ENCODE measurements around the gene PLCB2.

Gene PLCB2

DNA sequence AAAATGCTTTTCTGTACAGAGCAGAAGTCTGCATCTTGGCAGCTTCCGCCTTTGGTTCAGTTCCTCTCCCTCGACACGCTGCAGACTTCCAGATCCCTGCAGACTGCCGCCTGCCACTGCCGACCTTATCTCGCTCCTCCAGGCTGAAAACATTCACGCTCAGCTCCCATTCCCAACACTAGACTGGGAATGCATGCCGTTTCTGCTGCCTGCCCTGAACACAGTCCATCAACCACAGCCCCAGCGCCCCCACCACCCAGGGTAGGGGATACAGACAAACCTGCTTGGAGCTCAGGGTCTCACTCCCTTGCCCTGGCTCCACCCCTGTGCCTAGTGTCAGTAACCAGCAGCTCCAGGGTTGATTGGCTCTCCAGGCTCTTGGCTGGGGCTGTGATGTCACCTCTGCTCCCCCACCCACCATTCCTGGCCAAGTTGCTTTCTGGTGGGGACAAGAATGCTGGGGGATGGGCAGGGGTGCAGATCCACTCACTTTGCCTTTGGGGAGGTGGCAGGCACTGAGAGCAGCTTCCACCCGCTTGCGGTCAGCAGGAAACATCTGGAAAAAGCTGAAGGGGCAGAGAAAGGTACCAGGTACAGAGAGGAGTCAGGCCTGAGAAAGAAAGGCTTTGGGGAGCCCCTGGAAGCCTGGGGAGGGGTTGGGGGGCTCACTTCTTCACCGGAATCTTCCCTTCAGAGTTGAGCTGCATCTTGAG, 6.1 kb downstream of the PLCB2 start:
- DNase-seq, result no peak

- no peak for DNase-seq
These were observed 7.0 kb downstream of the PLCB2 start for GRCh38 chr15:40300771-40301170.

DNA sequence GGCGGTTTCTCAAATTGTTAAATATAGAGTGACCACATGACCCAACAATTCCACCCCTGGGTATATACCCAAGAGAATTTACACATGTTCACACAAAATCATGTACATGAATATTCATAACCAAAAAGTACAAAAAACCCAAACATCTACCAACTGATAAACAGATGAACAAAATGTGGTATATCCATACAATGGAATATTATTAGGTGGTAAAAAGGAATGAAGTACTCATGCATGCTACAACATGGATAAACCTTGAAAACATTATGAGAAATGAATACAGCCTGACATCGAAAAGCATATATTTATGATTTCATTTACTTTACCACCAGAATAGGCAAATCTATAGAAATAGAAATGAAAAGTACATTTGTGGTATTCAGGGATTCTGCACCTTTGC, 7.4 kb downstream of the PLCB2 start:
- no peak for DNase-seq

GRCh38 chr15:40298216-40298935, 9.4 kb downstream of the PLCB2 start:
- no peak for DNase-seq

DNA sequence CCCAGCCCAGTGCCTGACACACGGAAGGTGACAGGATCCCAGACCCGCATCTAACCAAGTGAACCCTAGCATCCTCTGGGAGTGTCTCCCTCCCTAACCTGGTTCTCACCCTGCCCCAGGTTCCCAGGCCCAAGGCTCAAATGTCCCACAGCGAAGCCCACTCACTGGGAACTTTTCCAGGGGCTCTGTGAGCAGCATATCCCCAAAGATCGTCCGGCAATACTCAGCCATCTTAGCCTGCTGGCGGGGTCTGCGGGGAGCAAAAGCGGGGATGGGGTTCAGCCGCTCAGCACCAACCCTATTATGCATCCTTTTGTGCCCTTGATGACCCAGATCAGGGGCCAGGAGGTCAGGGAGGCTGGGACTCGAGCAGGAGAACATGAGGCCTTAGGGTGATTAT, 10.4 kb downstream of the PLCB2 start:
- DNase-seq, result no peak

DNA sequence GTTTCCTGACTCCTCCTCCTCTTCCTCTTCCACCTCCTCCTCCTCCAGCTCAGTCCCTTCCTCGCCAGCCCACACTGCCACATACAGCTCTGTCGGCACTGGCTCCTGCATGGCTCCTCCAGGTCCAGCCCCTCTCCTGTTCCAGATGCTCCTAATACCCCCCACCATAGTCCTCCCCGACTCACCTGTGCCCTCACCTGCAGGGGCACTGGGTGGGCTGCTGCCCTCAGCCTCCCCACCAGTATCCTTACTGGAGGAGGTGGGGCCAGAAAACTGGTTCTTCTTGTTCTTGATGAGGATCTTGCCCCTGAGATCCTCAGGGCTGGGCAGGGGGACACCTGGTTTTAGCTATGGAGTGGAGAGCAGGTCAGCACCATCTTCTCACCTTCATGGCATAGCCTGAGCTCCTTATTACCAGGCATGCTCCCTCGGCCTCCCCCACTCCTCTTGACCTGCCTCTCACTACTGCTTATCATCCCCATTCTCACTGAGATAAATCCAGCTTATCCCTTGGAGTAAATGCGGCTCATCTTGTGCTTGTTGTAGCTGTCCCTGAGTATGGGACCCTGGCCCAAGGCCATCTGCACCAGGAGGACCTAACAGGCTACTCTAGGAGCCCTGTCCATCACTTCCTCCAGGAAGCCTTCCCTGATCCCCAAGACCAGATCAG, 11.0 kb downstream of the PLCB2 start:
- DNase-seq, result no peak

- DNase-seq, result no peak
These were observed 11.7 kb downstream of the PLCB2 start for GRCh38 chr15:40295877-40296560.

GRCh38 chr15:40295297-40295696, 12.4 kb downstream of the PLCB2 start:
- DNase-seq, result no peak

- DNase-seq, result no peak
These were observed 13.5 kb downstream of the PLCB2 start for GRCh38 chr15:40293905-40294895.

GRCh38 chr15:40293006-40293405, 14.7 kb downstream of the PLCB2 start:
- DNase-seq, result no peak

DNA sequence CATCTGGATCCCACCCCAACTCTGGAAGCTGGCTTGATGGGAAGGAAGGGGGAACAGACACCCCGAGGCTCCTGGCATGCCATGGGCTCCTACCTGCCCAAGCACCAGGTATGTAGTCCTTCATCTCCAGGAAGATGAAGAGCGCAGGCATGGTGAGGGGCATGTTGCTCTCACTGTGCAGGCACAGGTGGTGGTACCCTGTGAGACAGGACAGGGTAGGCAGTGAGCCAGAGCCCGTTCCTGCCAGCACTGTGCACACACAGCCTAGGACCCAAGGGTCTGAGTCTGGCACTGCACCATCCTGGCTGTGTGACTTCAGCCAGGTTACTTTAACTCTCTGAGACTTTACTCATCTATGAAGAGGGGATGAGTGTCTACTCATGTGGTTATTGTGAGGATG, 15.5 kb downstream of the PLCB2 start:
- DNase-seq, result no peak

DNA sequence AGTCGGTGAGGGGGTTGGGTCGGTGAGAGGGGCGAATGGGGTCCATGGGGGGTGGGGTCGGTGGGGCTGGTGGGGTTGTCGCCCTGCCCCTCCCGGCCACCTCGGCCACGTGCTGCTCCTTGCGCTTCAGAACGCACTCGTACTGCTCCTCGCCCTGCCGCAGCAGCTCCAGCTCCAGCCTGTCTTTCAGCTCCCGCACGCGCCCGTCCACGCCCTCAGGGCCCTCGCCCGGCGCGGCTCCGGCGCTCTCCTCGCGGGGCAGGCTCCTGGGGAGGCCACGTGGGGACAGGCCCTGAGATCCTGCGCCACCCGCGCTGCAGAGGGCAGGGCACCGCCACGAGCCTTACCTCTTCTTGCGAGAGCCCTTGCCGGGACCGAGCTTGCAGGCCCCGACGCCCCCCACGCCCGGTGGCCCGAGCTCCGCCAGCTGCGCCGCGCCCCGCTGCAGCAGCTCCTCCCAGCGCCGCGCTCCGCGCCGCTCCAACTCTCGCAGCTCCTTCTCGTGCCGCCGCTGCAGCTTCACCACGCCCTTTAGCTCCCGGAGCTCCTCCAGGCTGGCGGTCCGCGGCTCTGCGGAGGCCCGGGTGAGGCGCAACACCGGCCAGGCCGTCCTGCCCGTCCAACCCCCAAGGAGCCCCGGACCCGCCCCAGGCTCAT, 16.7 kb downstream of the PLCB2 start:
- no peak for DNase-seq

DNA sequence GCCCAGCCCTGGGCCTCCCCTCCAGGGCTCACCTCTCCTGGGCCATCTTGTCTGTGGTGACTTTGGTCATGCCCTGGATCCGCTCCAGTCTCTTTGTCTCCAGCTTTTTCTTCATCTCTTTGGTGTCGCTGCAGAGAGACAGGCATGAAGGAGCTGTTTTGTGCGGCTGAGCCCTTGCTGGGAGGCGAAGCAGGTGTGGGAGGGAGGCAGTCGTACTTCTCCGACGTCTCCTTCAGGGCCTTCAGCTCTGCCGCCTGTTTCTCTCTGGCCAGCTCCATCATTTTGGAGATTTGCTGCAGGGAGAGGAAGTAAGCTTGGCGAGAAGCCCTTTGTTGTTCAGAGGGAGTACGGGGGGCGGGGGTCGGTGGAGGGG, 17.2 kb downstream of the PLCB2 start:
- no peak for DNase-seq

DNA sequence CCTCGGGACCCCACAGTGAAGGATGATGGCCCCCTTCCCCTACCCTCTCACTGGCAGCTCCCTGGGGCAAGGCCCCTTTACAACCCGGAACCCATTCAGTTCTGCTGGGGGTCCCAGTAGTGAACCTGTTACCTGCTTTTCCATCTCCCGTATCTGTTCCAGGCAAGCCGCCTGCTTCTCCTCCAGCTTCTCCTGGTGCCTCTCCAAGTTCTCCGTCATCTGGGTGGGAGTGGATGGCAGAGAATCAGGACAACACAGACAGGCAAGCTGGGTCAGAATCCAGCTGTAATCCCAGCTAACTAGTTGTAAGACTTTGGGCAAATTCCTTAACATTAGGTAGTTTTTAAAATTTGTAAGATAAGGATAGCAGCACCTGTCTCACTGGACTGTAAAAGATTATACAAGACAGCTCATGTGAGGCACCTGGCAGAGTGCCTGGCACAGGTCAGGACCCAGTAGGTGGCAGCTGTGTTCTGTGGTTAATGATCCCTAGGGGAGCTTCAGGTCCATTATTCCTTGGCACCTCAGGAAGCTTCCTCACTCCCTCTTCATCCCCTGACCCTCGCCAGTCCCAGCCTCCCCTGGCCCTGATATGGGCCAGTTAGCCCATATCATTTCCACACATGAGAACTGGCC, 18.5 kb downstream of the PLCB2 start:
- no peak for DNase-seq

GRCh38 chr15:40287968-40288367, 19.8 kb downstream of the PLCB2 start:
- DNase-seq, result no peak

GRCh38 chr15:40287505-40287904, 20.2 kb downstream of the PLCB2 start:
- DNase-seq, result no peak

DNA sequence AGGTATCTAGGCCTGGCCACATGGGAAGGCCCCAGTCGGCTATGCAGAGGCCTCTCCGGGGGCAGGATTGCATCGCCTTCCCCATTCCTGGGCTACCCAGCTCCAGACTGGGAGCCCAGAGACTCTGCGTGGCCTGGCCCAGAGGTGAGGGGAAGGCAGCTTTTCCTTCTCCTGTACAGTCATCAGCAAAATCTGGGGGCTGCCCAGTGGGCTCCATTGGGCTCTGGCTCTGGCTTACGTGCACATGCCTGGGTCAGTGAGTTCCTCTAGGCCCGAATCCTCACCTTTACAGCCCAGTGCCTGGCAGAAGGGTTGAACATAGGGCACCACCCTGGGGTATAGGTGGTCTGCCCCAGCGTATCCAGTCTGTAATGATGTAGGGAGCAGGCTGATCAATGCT, 20.9 kb downstream of the PLCB2 start:
- DNase-seq, result no peak

DNA sequence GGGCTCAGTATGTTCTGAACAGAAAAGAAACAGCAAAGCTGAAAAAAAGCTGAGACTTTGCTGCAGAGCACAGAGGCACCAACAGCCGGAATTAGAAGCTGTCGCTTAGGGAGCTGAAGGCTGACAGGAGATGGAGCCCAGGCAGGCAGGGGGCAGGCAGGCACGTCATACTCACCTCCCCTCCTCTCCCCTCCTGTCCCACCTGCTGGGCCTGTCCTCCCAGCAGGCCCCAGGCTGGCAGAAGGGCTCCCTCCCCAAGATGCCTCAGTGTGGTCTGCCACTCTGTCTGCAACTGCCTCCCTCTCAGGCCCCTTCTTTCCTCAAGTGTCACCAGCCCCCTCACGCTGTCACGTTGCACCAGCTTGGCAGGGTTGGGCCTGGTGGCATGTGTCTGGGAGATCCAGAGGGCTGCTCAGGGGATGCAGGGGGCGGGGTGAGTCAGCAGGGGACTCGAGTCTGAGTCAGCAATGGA, 21.6 kb downstream of the PLCB2 start:
- DNase-seq, result no peak

DNA sequence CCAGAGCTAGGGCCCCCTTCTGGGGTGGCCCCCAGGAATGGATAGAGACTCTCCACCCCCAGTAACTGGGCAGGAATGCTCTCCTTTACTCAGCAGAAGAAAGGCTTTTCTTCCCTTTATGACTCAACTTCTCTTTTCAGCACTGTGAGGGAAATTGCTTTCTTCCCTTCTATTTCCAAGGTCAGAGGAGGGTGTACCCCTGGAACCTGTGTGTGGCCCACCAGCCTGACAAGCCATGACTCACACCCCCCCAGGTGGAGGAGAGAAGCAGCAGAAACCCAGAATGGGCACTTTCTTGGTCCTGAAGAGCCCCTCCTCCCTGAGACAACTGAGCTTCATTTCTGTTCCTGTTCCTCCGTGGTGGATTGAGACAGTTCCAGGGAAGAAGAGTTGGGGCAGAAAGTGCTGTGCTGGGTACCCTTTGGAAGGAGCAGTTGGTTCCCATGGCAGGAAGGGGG, 22.2 kb downstream of the PLCB2 start:
- DNase-seq, result no peak

GRCh38 chr15:40285151-40285550, 22.6 kb downstream of the PLCB2 start:
- DNase-seq, result no peak
